ENCODE data around the gene ICAM5. TPM values are rescaled to one million over a fixed set of nuclear protein-coding genes. Genes with fewer than 3 reads are reported as not detected.

ICAM5 gene
- total RNA-seq, 1 experiment from 2014 or later, result 8.0 TPM

DNA sequence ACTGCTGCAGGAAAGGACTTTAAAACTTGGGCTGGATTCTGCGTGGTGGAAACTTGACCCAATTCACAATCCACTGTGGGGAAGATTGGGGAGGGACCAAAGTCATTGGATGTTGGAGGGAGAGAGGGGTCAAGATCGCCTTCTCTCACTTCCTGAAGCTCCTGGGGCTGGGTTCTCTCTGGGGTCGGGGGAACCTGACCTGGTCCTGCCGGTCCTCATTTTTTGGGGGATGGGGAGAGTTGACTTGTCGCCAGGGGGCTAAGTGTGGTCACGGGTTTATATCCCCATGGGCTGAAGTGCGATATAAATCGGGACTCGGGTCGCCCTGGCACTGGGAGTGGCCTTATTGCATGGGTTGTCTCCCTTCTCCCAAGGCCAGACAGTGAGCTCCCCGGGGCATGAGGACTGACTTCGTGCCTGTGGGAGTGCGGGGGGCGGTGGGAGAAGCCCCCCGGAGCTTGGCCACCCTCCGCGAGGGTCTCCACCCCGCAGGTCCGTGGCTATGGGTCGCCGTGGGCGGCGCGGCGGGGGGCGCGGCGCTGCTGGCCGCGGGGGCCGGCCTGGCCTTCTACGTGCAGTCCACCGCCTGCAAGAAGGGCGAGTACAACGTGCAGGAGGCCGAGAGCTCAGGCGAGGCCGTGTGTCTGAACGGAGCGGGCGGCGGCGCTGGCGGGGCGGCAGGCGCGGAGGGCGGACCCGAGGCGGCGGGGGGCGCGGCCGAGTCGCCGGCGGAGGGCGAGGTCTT, 6.3 kb downstream of the ICAM5 start (continued):
- TF ChIP-seq, protein P1, sequence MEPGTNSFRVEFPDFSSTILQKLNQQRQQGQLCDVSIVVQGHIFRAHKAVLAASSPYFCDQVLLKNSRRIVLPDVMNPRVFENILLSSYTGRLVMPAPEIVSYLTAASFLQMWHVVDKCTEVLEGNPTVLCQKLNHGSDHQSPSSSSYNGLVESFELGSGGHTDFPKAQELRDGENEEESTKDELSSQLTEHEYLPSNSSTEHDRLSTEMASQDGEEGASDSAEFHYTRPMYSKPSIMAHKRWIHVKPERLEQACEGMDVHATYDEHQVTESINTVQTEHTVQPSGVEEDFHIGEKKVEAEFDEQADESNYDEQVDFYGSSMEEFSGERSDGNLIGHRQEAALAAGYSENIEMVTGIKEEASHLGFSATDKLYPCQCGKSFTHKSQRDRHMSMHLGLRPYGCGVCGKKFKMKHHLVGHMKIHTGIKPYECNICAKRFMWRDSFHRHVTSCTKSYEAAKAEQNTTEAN (CRISPR knock-in tag; IDR thresholded peaks at IDR 0.05), result peak; percentile 66; the same call in 1 of the 2 replicates
- TF ChIP-seq ATF1 (CRISPR knock-in tag; IDR thresholded peaks at IDR 0.05), result no peak
- TF ChIP-seq, protein P2, sequence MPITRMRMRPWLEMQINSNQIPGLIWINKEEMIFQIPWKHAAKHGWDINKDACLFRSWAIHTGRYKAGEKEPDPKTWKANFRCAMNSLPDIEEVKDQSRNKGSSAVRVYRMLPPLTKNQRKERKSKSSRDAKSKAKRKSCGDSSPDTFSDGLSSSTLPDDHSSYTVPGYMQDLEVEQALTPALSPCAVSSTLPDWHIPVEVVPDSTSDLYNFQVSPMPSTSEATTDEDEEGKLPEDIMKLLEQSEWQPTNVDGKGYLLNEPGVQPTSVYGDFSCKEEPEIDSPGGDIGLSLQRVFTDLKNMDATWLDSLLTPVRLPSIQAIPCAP (CRISPR knock-in tag; IDR thresholded peaks at IDR 0.05), result no peak
- TF ChIP-seq, protein P3, sequence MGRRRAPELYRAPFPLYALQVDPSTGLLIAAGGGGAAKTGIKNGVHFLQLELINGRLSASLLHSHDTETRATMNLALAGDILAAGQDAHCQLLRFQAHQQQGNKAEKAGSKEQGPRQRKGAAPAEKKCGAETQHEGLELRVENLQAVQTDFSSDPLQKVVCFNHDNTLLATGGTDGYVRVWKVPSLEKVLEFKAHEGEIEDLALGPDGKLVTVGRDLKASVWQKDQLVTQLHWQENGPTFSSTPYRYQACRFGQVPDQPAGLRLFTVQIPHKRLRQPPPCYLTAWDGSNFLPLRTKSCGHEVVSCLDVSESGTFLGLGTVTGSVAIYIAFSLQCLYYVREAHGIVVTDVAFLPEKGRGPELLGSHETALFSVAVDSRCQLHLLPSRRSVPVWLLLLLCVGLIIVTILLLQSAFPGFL (CRISPR knock-in tag; IDR thresholded peaks at IDR 0.05; ENCODE audit: borderline replicate concordance), result no peak
- TF ChIP-seq CREB1 (CRISPR knock-in tag; IDR thresholded peaks at IDR 0.05), result no peak
- TF ChIP-seq GABPB1 (CRISPR knock-in tag; IDR thresholded peaks at IDR 0.05), result no peak
- TF ChIP-seq, protein P4, sequence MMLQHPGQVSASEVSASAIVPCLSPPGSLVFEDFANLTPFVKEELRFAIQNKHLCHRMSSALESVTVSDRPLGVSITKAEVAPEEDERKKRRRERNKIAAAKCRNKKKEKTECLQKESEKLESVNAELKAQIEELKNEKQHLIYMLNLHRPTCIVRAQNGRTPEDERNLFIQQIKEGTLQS (CRISPR knock-in tag; conservative IDR thresholded peaks at IDR 0.05), result no peak
- TF ChIP-seq, protein P5, sequence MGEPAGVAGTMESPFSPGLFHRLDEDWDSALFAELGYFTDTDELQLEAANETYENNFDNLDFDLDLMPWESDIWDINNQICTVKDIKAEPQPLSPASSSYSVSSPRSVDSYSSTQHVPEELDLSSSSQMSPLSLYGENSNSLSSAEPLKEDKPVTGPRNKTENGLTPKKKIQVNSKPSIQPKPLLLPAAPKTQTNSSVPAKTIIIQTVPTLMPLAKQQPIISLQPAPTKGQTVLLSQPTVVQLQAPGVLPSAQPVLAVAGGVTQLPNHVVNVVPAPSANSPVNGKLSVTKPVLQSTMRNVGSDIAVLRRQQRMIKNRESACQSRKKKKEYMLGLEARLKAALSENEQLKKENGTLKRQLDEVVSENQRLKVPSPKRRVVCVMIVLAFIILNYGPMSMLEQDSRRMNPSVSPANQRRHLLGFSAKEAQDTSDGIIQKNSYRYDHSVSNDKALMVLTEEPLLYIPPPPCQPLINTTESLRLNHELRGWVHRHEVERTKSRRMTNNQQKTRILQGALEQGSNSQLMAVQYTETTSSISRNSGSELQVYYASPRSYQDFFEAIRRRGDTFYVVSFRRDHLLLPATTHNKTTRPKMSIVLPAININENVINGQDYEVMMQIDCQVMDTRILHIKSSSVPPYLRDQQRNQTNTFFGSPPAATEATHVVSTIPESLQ (CRISPR knock-in tag; IDR thresholded peaks at IDR 0.05), result no peak
- TF ChIP-seq, protein P6, sequence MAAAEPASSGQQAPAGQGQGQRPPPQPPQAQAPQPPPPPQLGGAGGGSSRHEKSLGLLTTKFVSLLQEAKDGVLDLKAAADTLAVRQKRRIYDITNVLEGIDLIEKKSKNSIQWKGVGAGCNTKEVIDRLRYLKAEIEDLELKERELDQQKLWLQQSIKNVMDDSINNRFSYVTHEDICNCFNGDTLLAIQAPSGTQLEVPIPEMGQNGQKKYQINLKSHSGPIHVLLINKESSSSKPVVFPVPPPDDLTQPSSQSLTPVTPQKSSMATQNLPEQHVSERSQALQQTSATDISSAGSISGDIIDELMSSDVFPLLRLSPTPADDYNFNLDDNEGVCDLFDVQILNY (CRISPR knock-in tag; IDR thresholded peaks at IDR 0.05), result no peak
- TF ChIP-seq SMAD3 (CRISPR knock-in tag; IDR thresholded peaks at IDR 0.05; ENCODE audit: borderline replicate concordance), result no peak
- TF ChIP-seq, protein P7, sequence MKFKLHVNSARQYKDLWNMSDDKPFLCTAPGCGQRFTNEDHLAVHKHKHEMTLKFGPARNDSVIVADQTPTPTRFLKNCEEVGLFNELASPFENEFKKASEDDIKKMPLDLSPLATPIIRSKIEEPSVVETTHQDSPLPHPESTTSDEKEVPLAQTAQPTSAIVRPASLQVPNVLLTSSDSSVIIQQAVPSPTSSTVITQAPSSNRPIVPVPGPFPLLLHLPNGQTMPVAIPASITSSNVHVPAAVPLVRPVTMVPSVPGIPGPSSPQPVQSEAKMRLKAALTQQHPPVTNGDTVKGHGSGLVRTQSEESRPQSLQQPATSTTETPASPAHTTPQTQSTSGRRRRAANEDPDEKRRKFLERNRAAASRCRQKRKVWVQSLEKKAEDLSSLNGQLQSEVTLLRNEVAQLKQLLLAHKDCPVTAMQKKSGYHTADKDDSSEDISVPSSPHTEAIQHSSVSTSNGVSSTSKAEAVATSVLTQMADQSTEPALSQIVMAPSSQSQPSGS (CRISPR knock-in tag; IDR thresholded peaks at IDR 0.05; ENCODE audit: borderline replicate concordance, low read depth), result no peak
- no peak for TF ChIP-seq OVOL2 (CRISPR knock-in tag; IDR thresholded peaks at IDR 0.05; ENCODE audit: borderline replicate concordance)
- TF ChIP-seq, protein P8, sequence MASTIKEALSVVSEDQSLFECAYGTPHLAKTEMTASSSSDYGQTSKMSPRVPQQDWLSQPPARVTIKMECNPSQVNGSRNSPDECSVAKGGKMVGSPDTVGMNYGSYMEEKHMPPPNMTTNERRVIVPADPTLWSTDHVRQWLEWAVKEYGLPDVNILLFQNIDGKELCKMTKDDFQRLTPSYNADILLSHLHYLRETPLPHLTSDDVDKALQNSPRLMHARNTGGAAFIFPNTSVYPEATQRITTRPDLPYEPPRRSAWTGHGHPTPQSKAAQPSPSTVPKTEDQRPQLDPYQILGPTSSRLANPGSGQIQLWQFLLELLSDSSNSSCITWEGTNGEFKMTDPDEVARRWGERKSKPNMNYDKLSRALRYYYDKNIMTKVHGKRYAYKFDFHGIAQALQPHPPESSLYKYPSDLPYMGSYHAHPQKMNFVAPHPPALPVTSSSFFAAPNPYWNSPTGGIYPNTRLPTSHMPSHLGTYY (CRISPR knock-in tag; IDR thresholded peaks at IDR 0.05), result no peak
- peak; percentile 39; the same call in 1 of the 2 replicates for TF ChIP-seq NFYB (CRISPR knock-in tag; conservative IDR thresholded peaks at IDR 0.05; ENCODE audit: low read depth)
- no peak for TF ChIP-seq TEAD4 (CRISPR knock-in tag; IDR thresholded peaks at IDR 0.05)
- TF ChIP-seq, protein P9, sequence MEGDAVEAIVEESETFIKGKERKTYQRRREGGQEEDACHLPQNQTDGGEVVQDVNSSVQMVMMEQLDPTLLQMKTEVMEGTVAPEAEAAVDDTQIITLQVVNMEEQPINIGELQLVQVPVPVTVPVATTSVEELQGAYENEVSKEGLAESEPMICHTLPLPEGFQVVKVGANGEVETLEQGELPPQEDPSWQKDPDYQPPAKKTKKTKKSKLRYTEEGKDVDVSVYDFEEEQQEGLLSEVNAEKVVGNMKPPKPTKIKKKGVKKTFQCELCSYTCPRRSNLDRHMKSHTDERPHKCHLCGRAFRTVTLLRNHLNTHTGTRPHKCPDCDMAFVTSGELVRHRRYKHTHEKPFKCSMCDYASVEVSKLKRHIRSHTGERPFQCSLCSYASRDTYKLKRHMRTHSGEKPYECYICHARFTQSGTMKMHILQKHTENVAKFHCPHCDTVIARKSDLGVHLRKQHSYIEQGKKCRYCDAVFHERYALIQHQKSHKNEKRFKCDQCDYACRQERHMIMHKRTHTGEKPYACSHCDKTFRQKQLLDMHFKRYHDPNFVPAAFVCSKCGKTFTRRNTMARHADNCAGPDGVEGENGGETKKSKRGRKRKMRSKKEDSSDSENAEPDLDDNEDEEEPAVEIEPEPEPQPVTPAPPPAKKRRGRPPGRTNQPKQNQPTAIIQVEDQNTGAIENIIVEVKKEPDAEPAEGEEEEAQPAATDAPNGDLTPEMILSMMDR (IDR thresholded peaks at IDR 0.05), result no peak
- TF ChIP-seq, protein P10, sequence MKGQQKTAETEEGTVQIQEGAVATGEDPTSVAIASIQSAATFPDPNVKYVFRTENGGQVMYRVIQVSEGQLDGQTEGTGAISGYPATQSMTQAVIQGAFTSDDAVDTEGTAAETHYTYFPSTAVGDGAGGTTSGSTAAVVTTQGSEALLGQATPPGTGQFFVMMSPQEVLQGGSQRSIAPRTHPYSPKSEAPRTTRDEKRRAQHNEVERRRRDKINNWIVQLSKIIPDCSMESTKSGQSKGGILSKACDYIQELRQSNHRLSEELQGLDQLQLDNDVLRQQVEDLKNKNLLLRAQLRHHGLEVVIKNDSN (CRISPR knock-in tag; IDR thresholded peaks at IDR 0.05), result no peak
- TF ChIP-seq JAZF1 (CRISPR knock-in tag; IDR thresholded peaks at IDR 0.05), result no peak
- no peak for TF ChIP-seq NFATC4 (CRISPR knock-in tag; IDR thresholded peaks at IDR 0.05)
- no peak for TF ChIP-seq ZNF423 (CRISPR knock-in tag; IDR thresholded peaks at IDR 0.05)
- TF ChIP-seq, protein P11, sequence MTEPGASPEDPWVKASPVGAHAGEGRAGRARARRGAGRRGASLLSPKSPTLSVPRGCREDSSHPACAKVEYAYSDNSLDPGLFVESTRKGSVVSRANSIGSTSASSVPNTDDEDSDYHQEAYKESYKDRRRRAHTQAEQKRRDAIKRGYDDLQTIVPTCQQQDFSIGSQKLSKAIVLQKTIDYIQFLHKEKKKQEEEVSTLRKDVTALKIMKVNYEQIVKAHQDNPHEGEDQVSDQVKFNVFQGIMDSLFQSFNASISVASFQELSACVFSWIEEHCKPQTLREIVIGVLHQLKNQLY (CRISPR knock-in tag; IDR thresholded peaks at IDR 0.05), result no peak
- TF ChIP-seq, protein P12, sequence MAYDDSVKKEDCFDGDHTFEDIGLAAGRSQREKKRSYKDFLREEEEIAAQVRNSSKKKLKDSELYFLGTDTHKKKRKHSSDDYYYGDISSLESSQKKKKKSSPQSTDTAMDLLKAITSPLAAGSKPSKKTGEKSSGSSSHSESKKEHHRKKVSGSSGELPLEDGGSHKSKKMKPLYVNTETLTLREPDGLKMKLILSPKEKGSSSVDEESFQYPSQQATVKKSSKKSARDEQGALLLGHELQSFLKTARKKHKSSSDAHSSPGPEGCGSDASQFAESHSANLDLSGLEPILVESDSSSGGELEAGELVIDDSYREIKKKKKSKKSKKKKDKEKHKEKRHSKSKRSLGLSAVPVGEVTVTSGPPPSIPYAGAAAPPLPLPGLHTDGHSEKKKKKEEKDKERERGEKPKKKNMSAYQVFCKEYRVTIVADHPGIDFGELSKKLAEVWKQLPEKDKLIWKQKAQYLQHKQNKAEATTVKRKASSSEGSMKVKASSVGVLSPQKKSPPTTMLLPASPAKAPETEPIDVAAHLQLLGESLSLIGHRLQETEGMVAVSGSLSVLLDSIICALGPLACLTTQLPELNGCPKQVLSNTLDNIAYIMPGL (CRISPR knock-in tag; IDR thresholded peaks at IDR 0.05), result no peak
- no peak for TF ChIP-seq TP53 (CRISPR knock-in tag; IDR thresholded peaks at IDR 0.05)
- TF ChIP-seq ZNF219 (CRISPR knock-in tag; IDR thresholded peaks at IDR 0.05; ENCODE audit: borderline replicate concordance), result no peak

Measured in WTC11 (cell line).